Measurements from ENCODE around the gene PET100.

PET100 gene

GRCh38 chr19:7647156-7647555 is 17.6 kb downstream of the PET100 start:
- TF ChIP-seq CTCF (IDR thresholded peaks at IDR 0.05; ENCODE audit: insufficient read depth, low read length, poor library complexity, severe bottlenecking), result no peak
- no peaks in the 10 kb centered on the region for H3K27me3 ChIP-seq (replicated peaks; ENCODE audit: control insufficient read depth, insufficient read depth, low read length)
- H3K36me3 ChIP-seq (ENCODE audit: control insufficient read depth, insufficient read depth, low read length), result peaks cover 16% of the 10 kb centered on the region
- DNase-seq (ENCODE audit: extremely low read depth, insufficient read length), result no peak
- no peak overlapping the region for H3K4me3 ChIP-seq (replicated peaks; ENCODE audit: low read depth, low read length)

- no peak for DNase-seq (ENCODE audit: extremely low read depth, insufficient read length)
- no peak overlapping the region for H3K4me3 ChIP-seq (replicated peaks; ENCODE audit: low read depth, low read length)
- H3K36me3 ChIP-seq (ENCODE audit: control insufficient read depth, insufficient read depth, low read length), result peaks cover 10% of the 10 kb centered on the region
- H3K27me3 ChIP-seq (replicated peaks; ENCODE audit: control insufficient read depth, insufficient read depth, low read length), result no peaks in the 10 kb centered on the region
- no peak for TF ChIP-seq CTCF (IDR thresholded peaks at IDR 0.05; ENCODE audit: insufficient read depth, low read length, poor library complexity, severe bottlenecking)
Observed at GRCh38 chr19:7648265-7649014, 18.8 kb downstream of the PET100 start.

GRCh38 chr19:7650148-7650547 is 20.6 kb downstream of the PET100 start:
- H3K4me3 ChIP-seq (replicated peaks; ENCODE audit: low read depth, low read length), result no peak overlapping the region
- DNase-seq (ENCODE audit: extremely low read depth, insufficient read length), result no peak
- H3K27me3 ChIP-seq (replicated peaks; ENCODE audit: control insufficient read depth, insufficient read depth, low read length), result no peaks in the 10 kb centered on the region
- H3K36me3 ChIP-seq (ENCODE audit: control insufficient read depth, insufficient read depth, low read length), result peaks cover 8% of the 10 kb centered on the region
- TF ChIP-seq CTCF (IDR thresholded peaks at IDR 0.05; ENCODE audit: insufficient read depth, low read length, poor library complexity, severe bottlenecking), result no peak

- H3K4me3 ChIP-seq (replicated peaks; ENCODE audit: low read depth, low read length), result peak overlapping the region; percentile 5; the same call in 1 of the 2 replicates
- TF ChIP-seq CTCF (IDR thresholded peaks at IDR 0.05; ENCODE audit: insufficient read depth, low read length, poor library complexity, severe bottlenecking), result peak; percentile 94
- DNase-seq (ENCODE audit: extremely low read depth, insufficient read length), result peak; percentile 83
Observed at GRCh38 chr19:7652061-7652641, 22.6 kb downstream of the PET100 start.

GRCh38 chr19:7654401-7654800 is 24.8 kb downstream of the PET100 start:
- H3K4me3 ChIP-seq (replicated peaks; ENCODE audit: low read depth, low read length), result no peak overlapping the region
- no peaks in the 10 kb centered on the region for H3K27me3 ChIP-seq (replicated peaks; ENCODE audit: control insufficient read depth, insufficient read depth, low read length)
- no peak for TF ChIP-seq CTCF (IDR thresholded peaks at IDR 0.05; ENCODE audit: insufficient read depth, low read length, poor library complexity, severe bottlenecking)
- no peak for DNase-seq (ENCODE audit: extremely low read depth, insufficient read length)
- H3K36me3 ChIP-seq (ENCODE audit: control insufficient read depth, insufficient read depth, low read length), result no peaks in the 10 kb centered on the region

More at GRCh38 chr19:7652061-7652641, 22.6 kb downstream of the PET100 start:
- Histone ChIP-seq H3K36me3 (ENCODE audit: control insufficient read depth, insufficient read depth, low read length) (peaks cover 2% of the 10 kb centered on the region), H3K27me3 (replicated peaks; ENCODE audit: control insufficient read depth, insufficient read depth, low read length) (no peaks in the 10 kb centered on the region)
